Stromal cell of bone marrow (primary cell): ENCODE data around the gene SMNDC1.

Source experiments
- DNase-seq: peaks from one replicate; pipeline ENCODE4 v3.0.0-alpha.2; 2012; ENCODE audit warnings: low read depth

The SMNDC1 gene

DNA sequence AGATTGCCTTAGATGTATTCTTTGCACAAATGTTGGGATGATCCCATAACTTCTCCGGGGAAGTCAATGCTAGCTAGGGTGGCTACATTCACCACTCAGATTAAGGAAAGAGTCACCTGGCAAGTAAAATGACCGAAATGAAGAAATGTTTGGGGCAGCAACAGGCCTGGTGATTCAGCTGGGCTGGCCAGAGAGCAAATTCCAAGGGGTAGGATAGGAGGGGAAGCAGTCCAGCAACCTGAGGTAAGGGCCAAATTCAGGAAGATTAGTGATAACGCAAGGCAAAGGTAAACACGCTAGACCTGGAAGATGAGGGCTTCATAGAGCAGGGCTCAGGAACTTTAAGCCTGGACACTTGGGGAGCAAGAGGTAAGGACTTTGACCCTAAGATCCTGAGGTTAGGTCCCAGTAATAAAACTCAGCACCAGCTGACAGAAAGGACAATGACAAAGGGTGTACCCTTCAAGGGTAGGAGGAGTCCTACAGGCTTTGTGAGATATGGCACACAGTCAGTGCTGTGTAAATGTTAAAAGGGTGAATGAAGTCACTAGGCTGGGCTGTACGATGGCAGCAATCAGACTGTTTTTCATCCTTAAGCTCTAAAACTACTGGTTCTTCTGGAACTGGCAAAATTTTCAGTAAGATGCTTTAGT, 22.7 kb upstream of the SMNDC1 start:
- DNase-seq = no peak

DNA sequence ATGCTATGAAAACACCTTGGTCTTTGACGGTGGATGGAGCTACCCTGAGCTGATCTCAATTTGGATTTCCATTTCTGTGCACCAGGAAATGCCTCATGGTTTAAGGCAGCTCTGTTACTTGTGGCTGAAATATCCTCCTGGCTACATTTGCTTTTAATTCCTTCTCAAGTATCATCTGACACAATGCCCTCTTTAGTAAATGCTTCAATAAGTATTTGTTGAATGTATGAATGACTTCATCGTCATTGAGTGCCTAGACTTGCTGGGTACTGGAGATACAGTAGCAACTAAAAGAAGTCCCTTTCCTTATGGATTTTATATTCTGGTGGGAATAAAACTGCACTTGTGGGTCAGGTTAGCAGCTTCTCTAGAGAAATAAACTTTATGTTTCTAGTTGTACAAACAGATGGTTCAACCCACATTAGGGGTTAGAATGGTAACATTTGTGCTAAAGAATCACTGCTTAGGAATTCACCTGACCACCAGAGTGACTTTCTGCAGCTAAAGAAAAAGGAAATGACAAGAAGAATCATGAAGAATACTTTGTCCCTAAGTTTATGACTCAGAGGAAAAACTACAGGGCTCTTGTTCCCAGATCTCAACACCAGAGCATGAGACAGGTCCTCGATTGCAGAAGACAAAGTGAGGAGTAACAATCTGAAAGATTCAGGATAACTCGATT, 21.8 kb upstream of the SMNDC1 start:
- no peak for DNase-seq

DNA sequence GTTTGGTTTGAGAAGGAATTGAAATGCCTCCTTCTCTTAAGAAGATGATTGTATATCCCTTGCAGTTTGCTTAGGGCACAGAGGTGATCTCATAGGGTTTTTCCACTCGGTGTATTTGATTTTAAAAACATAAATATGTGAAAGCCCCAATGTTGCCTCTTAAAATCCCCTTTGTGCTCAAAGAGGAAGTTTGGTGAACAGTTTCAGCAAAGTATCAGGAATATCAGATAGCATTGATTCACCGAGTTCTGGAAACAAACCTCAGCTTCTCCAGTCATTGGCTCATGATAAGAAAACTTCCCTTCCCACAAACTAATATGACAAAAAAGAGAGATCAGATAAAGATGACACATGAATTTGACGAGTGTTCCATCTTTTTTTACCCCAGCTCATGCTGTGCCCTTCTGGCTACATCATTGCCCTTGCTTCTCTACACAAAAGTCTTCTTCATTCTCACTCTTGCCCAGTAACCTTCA, 20.1 kb upstream of the SMNDC1 start:
- no peak for DNase-seq

DNA sequence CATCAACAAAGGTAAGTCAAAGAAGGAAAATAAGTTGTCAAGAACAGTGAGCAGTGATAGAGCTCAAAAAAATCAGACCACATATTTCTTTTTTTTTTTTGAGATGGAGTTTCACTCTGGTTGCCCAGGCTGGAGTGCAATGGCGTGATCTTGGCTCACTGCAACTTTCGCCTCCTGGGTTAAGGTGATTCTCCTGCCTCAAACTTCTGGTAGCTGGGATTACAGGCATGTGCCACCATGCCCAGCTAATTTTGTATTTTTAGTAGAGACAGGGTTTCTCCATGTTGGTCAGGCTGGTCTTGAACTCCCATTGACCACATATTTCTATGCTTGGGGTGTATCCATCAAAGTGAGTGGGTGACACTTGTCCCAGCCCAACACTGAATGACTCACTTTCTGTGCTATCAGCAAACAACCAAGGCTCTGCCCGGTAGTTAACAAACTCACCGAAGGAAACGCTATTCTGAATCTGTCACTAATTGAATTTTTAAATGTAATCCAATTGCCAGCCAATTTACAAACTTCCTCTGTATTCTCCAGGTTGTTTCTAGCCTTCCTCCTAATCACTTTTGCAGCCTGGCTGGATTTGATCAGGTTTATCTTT, 19.6 kb upstream of the SMNDC1 start:
- no peak for DNase-seq

DNA sequence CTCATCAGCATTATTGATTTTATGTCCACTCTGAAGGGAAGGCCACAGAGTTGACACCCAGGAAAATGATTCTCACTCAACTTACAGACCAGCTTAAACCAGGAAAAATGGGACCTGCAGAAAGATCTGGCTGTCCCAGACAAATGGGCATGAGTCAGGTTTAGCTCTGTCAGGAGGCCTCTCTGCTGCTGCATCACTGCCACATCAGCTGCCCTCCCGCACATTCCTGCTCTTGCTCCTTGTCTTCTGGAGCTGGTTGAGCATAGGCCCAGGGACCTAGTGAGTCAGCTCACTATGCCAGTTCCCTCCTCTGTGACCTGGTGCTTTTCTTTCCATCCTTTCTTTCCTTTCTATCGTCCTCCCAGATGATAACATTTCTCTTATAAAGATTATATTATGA, 18.8 kb upstream of the SMNDC1 start:
- peak; percentile 81 for DNase-seq

DNA sequence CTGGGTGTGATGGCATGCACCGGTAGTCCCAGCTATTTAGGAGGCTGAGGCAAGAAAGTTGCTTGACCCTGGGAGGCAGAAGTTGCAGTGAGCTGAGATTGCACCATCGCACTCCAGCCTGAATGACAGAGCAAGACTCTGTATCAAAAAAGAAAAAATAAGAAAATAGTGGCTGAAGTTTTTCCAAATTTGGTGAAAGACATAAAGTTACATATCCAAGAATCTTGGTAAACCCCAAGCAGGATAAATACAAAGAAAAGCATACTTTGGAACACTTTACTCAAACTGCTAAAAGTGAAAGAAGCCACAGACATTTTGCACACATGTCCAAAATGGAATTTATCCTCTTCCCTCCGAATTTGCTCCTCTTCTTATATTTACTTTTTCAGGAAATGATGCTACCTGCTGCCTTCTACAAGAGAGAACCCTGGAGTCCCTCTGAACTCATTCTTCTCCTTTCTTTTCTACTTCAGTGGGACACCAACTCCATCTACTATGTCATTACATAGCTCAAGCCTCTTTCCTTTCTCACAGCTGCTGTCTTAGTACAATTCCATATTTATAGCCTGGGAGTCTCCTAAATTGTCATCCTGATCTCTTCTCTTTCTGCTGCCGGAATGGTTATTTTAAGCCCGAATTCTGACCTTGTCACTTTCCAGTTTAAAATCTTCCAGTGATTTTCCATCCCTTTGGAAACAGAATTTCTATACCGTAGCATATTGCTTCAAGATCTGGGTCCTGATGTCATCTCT, 17.3 kb upstream of the SMNDC1 start:
- DNase-seq = no peak

DNA sequence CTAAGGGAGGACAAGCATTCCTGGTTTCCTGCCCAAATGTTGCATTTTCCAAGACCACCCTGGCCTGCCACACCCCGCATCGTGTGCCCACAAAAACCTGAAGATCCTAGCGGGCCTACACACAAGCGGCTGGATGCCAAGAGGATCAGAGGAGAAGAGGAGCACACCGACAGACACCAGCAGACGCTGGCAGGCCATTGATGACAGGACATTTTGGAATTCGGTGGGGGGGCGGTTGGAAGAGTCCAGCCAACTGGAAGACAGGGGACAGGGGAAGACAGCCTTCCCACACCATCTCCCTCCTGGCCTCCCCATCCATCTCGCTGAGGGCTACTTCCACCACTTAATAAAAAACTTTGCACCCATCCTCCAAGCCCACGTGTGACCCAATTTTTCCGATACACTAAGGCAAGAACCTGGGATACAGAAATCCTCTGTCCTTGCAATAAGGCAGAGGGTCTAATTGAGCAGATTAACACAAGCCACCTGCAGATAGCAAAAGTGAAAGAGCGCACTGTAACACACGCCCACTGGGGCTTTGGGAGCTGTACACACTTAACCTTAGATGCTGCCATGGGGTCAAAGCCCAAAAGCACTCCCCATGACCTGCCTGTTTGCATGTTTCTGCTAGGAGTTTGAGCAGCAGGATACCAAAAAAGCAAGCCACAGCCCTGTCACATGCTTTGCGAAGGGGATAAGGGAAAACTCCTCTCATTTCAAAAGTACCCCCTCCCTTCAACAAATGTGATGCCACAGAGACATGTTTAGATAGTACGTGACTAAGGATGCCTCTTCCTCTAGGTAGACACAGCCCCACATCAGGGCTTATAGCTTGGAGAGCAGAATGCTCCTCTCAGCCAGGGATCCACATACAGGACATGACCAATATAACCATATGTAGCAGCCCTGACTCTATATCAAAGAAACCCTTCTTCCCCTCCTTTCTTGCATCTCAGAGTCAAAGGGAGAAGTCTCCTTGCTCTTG, 13.4 kb upstream of the SMNDC1 start:
- DNase-seq = no peak

DNA sequence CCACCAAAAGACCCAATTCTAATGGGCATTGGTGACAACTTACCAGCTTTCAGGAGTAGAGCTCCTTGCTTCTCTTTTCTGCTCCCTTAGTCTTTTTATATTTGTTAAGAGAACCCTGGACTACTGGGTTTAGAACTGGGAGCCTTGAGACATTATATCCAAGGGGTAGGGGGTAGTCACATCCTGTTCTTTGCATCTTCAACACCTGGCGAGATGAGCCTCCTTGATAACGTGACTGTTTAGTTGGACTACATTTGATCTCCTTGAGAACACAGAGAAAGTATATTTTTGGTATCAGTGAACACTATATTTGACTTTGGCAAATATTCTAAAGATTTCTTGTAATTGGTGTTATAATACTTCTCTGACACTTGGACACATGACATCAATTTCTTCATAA, 9.0 kb upstream of the SMNDC1 start:
- DNase-seq = no peak

DNA sequence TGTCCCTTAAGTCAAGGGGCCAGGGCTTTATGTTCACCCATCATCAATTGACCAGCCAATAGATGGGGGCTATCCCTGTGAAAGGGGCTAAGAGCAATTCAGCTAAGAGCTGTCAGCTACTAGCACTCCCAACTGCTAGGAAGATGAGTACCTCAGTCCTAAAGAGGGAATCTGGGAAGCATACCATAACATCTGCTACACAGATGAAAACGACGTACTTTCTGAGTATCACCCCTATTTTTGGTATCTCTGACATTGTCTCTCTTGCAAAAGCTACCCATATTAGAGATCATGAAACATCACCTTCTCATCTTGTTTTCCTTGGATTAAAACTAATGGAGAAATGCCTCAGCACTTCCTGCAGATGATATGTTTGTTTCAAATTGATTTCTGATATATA, 7.5 kb upstream of the SMNDC1 start:
- no peak for DNase-seq

DNA sequence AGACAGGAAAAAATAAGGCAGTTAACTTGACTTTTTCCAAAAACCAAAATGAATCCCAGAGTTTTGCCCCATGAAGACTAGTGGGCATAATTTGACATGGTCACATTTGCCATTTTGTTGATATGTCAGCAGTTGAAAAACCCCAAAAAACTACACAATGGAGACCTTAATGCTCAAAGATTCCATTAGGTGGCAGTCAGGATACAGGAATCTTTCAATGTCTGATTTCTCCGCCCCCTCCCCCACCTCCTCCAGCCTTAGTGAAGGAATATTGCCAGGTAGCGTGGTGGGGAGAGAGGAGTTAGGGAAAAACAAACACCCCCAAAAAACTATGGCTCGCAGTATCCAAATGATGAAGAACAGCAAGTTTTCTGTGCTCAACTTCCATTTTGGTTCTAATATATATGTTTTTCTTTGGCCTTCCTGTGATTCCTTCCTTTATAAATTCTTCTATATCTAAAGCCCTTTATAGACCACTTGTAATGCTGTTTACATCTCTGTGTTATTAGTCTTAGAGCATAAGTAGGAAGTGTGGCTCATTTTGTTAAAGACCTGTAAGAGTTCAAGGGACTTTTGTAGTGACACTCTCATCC, 6.7 kb upstream of the SMNDC1 start:
- peak; percentile 45 for DNase-seq

DNA sequence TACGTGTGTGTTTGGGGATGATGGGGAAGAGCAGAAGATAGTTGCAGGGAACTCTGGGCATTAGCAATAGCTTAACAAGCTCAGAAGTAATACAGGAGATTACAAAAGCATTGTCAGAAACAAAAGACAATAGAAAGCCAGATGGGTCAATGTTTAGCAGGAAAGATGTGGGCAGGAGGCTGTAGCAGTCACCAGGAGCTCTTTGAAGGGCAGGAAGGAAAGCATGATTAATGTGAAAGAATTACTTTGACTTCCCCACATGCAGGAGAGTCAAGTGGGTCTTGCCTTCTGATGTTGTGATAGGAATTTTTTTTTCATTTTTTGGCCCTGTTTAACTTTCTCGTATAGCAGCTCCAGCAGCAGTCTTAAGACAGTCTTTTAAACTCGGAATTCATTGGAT, 6.0 kb upstream of the SMNDC1 start:
- DNase-seq = no peak

DNA sequence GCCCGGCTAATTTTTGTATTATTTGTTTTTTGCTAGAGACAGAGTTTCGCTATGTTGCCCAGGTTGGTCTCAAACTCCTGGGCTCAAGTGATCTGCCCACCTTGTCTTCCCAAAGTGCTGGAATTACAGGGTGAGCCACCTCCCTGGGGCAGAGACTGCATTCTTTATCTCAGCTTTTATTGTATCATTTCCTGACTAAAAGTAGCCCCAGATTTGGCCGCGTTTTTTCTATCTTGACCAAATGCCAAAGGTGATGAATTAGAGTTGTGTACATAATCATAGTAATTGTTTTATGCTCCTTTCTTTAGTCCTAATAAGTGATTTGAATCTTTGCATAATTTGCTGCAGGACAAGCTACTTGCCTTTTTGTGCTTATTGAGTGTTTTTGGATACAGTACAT, 3.1 kb upstream of the SMNDC1 start:
- no peak for DNase-seq

DNA sequence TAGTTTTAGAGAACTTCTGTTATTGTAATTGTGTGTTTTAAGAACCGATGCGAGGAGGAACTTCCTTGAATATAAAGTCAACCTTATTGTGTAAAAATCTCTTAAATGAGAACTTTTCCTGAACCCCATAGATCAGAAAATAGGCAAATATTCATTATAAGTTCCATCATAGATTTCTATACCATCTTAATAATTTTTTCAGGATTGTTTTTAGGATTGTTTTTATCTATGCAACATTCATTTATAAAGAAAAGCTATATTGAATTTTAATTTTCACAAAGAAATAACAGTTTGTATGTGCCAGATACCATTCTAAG, 1.7 kb upstream of the SMNDC1 start:
- DNase-seq = no peak

DNA sequence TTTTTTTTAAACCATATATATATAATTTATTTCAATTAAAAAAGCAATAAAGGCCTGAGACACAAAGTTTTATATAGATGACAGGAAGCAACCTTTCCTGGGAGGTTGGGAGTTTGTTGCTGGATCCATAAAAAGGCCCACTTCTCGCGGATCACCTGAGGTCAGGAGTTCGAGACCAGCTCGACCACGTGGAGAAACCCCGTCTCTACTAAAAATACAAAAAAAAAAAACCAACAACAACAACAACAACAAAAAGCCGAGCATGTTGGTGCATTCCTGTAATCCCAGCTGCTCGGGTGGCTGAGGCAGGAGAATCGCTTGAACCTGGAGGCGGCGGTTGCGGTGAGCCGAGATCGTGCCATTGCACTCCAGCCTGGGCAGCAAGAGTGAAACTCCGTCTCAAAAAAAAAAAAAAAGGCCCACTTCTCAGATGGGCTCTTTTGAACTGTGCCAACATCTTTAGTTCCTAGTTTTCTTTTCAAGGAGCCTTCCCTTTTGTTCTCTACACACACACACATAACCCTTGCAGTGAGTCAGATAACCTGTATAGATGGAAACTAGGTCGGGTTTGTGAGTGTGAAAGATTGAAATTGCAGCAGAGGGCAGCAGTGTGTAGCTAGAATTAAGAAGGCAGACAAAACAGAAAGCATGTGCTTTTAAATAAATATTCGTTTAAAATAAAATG, 1.2 kb upstream of the SMNDC1 start:
- peak; percentile 71 for DNase-seq

DNA sequence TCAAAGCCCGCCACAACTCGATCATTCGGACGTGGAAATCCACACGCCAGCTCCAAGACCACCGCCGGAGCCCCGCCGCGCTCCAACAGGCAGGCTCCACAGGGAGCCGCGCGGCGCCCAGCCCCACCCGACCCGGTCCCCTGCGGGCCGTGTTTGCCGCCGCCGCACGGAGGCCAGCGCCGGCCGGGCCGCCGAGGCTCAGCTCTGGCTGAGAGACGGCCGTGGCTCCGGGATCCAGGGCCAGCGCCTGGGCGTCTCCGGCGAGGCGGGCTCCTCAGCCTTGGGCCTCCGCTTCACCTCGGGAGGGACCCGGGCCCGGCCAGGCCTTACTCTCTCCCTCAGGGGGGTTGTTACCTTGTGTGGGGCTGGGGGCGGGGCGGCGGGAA, 333 bp downstream of the SMNDC1 start:
- DNase-seq = no peak

DNA sequence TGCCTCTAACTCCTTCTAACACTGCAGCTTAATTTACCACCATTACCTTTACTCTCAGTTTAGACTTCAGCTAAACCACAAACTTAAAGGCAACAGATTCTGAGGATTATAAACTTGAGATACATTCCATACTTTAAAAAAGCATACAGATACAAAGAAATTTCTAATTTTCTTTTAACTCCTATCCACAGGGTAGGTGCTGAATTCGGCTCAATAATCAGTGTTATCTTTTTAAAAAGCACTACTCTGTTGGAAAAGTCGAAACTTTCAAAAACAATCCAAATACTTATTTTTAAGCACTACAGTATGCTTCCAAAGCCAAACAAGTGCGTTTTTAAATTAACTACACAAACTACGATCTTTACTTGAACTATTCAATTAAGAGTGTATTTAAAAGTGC, 1.0 kb downstream of the SMNDC1 start:
- DNase-seq = no peak

DNA sequence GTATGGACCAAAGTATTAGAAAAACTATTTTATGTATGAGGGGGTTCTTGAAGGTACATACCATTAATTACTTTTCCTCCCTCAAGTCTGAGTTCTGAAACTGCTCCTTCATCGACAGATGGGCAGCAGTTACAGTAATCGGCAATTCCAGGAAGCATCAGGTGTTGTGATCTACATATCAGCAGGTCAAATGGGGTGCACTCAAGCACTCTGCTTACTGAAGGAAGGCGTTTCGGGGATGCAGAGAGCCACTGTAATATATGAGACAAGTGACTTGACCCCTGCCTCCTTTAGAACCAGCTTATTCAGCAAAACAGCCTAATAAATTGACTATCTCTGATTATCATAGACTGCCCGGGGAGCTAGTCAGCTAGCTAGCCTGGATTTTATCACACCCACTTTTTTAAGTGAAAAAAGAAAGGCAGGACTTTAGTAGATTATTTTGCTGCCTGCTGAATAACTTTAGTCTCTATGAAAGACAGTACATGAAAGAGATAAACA, 4.2 kb downstream of the SMNDC1 start:
- DNase-seq = no peak

DNA sequence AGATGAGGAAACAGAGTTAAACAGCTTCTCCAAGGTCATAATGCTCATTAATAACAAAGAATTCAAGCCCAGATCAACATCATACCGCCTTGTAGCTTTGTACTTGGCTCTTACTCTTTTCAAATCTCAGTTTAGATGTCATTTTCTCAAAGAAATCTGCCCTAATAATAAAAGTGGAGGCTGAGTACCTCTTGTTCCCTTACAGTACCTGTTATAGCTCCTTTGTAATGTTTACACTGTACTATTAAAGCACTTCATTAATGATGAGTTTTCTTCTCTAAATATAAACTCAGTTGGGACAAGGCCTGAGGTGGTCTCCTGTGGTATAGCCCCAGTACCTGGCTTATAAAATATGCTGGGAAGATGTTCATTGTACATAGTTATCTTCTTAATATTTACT, 7.8 kb downstream of the SMNDC1 start:
- no peak for DNase-seq

DNA sequence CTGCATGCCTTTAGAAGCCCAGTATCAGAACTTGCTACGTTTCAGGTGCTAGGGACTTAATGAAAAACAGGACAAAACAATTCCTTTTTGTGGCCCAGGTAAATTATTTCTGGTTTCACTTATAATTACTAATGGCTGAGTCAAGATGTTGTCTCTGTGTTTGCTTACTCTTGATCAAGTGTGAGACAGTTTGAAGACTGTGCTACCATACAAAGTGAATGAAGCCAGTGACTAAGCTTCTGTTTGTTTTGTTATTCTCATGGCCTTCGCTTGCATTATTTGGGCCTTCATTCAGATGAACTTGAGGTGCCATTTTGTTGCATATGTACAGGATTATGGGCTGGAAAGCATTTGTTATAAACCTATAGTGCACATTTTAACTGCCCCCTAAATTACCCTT, 17.9 kb downstream of the SMNDC1 start:
- no peak for DNase-seq

DNA sequence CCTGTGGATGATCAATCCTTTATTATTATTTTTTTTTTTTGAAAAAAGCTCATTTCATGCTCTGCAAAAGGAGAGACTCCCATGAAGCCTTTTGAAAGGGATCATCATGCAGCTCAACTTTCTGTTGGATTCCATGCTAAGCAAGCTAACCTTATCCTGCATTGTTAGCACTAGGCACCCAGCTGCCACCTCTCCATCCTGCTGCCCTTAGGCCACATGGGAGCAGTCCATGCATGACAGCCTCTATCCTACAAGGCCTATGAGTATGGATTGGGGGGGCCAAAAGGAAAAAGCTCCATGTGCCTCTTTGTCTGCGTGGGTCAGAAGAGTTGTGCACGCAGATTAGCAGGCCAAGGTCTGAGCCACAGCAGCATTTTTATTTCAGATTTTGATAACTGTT, 19.2 kb downstream of the SMNDC1 start:
- DNase-seq = no peak

DNA sequence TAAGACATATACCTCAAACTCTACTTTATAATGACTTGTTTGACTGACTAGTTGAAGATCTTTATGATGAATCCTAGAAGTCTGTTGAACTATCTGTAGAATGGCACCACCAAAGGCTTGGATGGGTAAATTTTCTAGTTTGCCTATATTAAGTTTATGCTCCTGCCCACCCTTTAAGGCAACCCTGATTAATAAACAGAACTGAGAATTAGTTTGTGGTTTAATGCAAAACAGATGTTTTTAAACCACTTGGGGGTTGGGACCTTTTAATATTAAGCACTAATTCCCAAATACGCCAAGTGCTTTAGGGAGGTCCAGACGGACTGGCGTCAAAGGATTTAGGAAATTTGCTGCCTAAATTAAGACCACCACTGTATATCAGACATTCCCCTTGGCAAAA, 20.5 kb downstream of the SMNDC1 start:
- no peak for DNase-seq
